ENCODE results near the gene LIPT2.

Gene LIPT2

GRCh38 chr11:74464746-74465145 lies 28.8 kb downstream of the LIPT2 start:
- DNase-seq: no peak

GRCh38 chr11:74463216-74463615 lies 30.3 kb downstream of the LIPT2 start:
- DNase-seq: no peak

- peak; percentile 12 to 27 for DNase-seq
These were observed 30.9 kb downstream of the LIPT2 start for GRCh38 chr11:74462631-74463030.

- peak; percentile 18 to 36 for DNase-seq
These were observed 31.5 kb downstream of the LIPT2 start for GRCh38 chr11:74462009-74462408.

GRCh38 chr11:74460481-74461154 lies 32.9 kb downstream of the LIPT2 start:
- peak; percentile 66 to 77 for DNase-seq

- DNase-seq: no peak
These were observed 33.5 kb downstream of the LIPT2 start for GRCh38 chr11:74460065-74460464.

- no peak for DNase-seq
These were observed 33.9 kb downstream of the LIPT2 start for GRCh38 chr11:74459584-74459983.

GRCh38 chr11:74457356-74457755 lies 36.2 kb downstream of the LIPT2 start:
- no peak for DNase-seq

- peak; percentile 71 to 72 for DNase-seq
These were observed 40.0 kb downstream of the LIPT2 start for GRCh38 chr11:74453373-74453975.

- no peak for DNase-seq
These were observed 41.2 kb downstream of the LIPT2 start for GRCh38 chr11:74452366-74452765.

- no peak for DNase-seq
These were observed 43.2 kb downstream of the LIPT2 start for GRCh38 chr11:74450318-74450717.

- peak; percentile 89 to 96 for DNase-seq
These were observed 44.1 kb downstream of the LIPT2 start for GRCh38 chr11:74449369-74449931.

- DNase-seq: no peak
These were observed 45.8 kb downstream of the LIPT2 start for GRCh38 chr11:74447720-74448119.

- DNase-seq: no peak
These were observed 47.0 kb downstream of the LIPT2 start for GRCh38 chr11:74446532-74446938.

GRCh38 chr11:74444173-74444826 lies 49.2 kb downstream of the LIPT2 start:
- no peak for DNase-seq

GRCh38 chr11:74443071-74443864 lies 50.3 kb downstream of the LIPT2 start:
- no peak for DNase-seq

- no peak for DNase-seq
These were observed 50.9 kb downstream of the LIPT2 start for GRCh38 chr11:74442636-74443035.
